ENCODE results near the gene CHMP2A. TPM values are rescaled to one million over a fixed set of nuclear protein-coding genes. Genes with fewer than 3 reads are reported as not detected.

Gene CHMP2A
- total and polyA plus RNA-seq, 10 of the 15 experiments (the other 5 are each of a cell fraction or from before 2014, with no cell fraction given), result 69.5 to 172 (median 109) TPM

- TF ChIP-seq ZBTB33 (IDR thresholded peaks at IDR 0.05) (no peak), IKZF2 (IDR thresholded peaks at IDR 0.05) (no peak), SMAD5 (IDR thresholded peaks at IDR 0.05; ENCODE audit: low read depth) (peak; percentile 51; the same call in 1 of the 2 replicates), SUZ12 (IDR thresholded peaks at IDR 0.05; ENCODE audit: unreplicated experiment) (no peak), ZSCAN29 (IDR thresholded peaks at IDR 0.05) (peak; percentile 79; the same call in 1 of the 2 replicates), MYC (IDR thresholded peaks at IDR 0.05; ENCODE audit: insufficient read depth, insufficient read length, insufficient replicate concordance, low read length, severe bottlenecking) (peak; percentile 76), SMARCA5 (IDR thresholded peaks at IDR 0.05) (peak; percentile 94), HCFC1 (IDR thresholded peaks at IDR 0.05; ENCODE audit: low read length) (0 out of 2 replicates have a peak, but pooled peaks have one; percentile 35), RB1 (IDR thresholded peaks at IDR 0.05; ENCODE audit: borderline replicate concordance) (peak; percentile 98; the same call in 1 of the 2 replicates), TCF3 (IDR thresholded peaks at IDR 0.05; ENCODE audit: borderline replicate concordance, insufficient read depth, low read depth, low read length) (peak; percentile 61; the same call in 1 of the 2 replicates), POLR2AphosphoS2 (IDR thresholded peaks at IDR 0.05; ENCODE audit: low read depth, low read length) (peak; percentile 85), YY1 (IDR thresholded peaks at IDR 0.05; ENCODE audit: low read depth, low read length) (peak; percentile 91), IRF3 (IDR thresholded peaks at IDR 0.05) (peak; percentile 42; the same call in 1 of the 2 replicates), E2F8 (IDR thresholded peaks at IDR 0.05; ENCODE audit: low read depth, partially characterized antibody) (no peak), GATAD2B (conservative IDR thresholded peaks at IDR 0.05; ENCODE audit: low read depth) (peak; percentile 89), EGR1 (IDR thresholded peaks at IDR 0.05; ENCODE audit: borderline replicate concordance in 1 of 2, low read depth in 2 of 2, low read length in 2 of 2) (peak; percentile 38 to 92; a peak in 1 of 3 replicates), NR2F1 (conservative IDR thresholded peaks at IDR 0.05) (peak; percentile 78), HDAC2 (IDR thresholded peaks at IDR 0.05) (no peak), RCOR1 (conservative IDR thresholded peaks at IDR 0.05; ENCODE audit: low read depth, low read length) (no peak)
These were observed 41.0 kb downstream of the CHMP2A start (continued) for GRCh38 chr19:58513694-58514563.

Measured in GM12878 (cell line).